Stimulated activated CD4-positive, alpha-beta T cell treated with anti-CD3 and anti-CD28 coated beads, Interleukin-4, amount 100 ng/mL, for 24 hours (primary cell): ENCODE measurements around the gene RBM17.
"Not testable (repeated sequence)": the region's sequence is repeated elsewhere in the genome, so short reads cannot be mapped to it uniquely, and the experiment has no call there.

Experiments
- DNase-seq: peaks from one replicate; pipeline ENCODE4 v3.0.0-alpha.2; 2020

The RBM17 gene

GRCh38 chr10:6056411-6057135 is 32.3 kb upstream of the RBM17 start:
- peak; percentile 4 for DNase-seq

GRCh38 chr10:6058682-6059475 is 30.0 kb upstream of the RBM17 start:
- DNase-seq = peak; percentile 33

- DNase-seq = peak; percentile 6
Observed at GRCh38 chr10:6059506-6059905, 29.3 kb upstream of the RBM17 start.

GRCh38 chr10:6061056-6061455 is 27.8 kb upstream of the RBM17 start:
- peak; percentile 23 for DNase-seq

- peak; percentile 78 for DNase-seq
Observed at GRCh38 chr10:6062101-6062771, 26.6 kb upstream of the RBM17 start, which contains the start of gene IL2RA. Gene IL2RA, minus strand, starts transcription at chr10:6062367. Its CDS starts 216 bp downstream, at chr10:6062151.

GRCh38 chr10:6064119-6064518 is 24.7 kb upstream of the RBM17 start:
- DNase-seq = no peak

- not testable (repeated sequence) for DNase-seq
Observed at GRCh38 chr10:6064726-6065125, 24.1 kb upstream of the RBM17 start.

GRCh38 chr10:6065406-6065805 is 23.4 kb upstream of the RBM17 start:
- DNase-seq = peak; percentile 5

GRCh38 chr10:6065835-6066234 is 23.0 kb upstream of the RBM17 start:
- peak; percentile 2 for DNase-seq

GRCh38 chr10:6067457-6067856 is 21.4 kb upstream of the RBM17 start:
- DNase-seq = no peak

- no peak for DNase-seq
Observed at GRCh38 chr10:6068006-6068405, 20.8 kb upstream of the RBM17 start.

GRCh38 chr10:6068422-6068821 is 20.4 kb upstream of the RBM17 start:
- DNase-seq = peak; percentile 45

- no peak for DNase-seq
Observed at GRCh38 chr10:6069081-6069931, 19.5 kb upstream of the RBM17 start.

- DNase-seq = peak; percentile 82
Observed at GRCh38 chr10:6070660-6071059, 18.2 kb upstream of the RBM17 start.

GRCh38 chr10:6071181-6072175 is 17.4 kb upstream of the RBM17 start:
- DNase-seq = no peak

- DNase-seq = peak; percentile 55
Observed at GRCh38 chr10:6072215-6072934, 16.5 kb upstream of the RBM17 start.

- DNase-seq = no peak
Observed at GRCh38 chr10:6074489-6075301, 14.1 kb upstream of the RBM17 start.

GRCh38 chr10:6077071-6077675 is 11.7 kb upstream of the RBM17 start:
- no peak for DNase-seq

GRCh38 chr10:6079044-6079443 is 9.8 kb upstream of the RBM17 start:
- DNase-seq = no peak
